SK-N-SH (cell line): ENCODE results near the gene PAQR3. TPM values are rescaled to one million over a fixed set of nuclear protein-coding genes. Genes with fewer than 3 reads are reported as not detected.
"Not testable (repeated sequence)": the region's sequence is repeated elsewhere in the genome, so short reads cannot be mapped to it uniquely, and the experiment has no call there.

Experiments
- CTCF ChIA-PET: fragments of 300-600, 350-600 bp; formaldehyde crosslinking; extraction: SDS; loops from one replicate; lab custom pipeline; 2021; lab: Yijun Ruan, JAX
- POLR2A ChIA-PET: fragments of 350-600 bp; sonication (Branson Sonifier 250); formaldehyde crosslinking; extraction: SDS; loops from one replicate; lab custom pipeline; 2020; ENCODE audit warnings: antibody characterized with exemption, inconsistent platforms; lab: Yijun Ruan, JAX
- DNase-seq: peaks from one replicate; pipeline ENCODE4 v3.0.0; 2012
- H2AFZ ChIP-seq: fragments of 200-600 bp; sonication (generic); 2 replicates; pipeline ENCODE4 v1.8.1; 2016; ENCODE audit warnings: antibody characterized with exemption, mild to moderate bottlenecking, low read depth
- H3F3A ChIP-seq: fragments of 200-600 bp; sonication (generic); replicated peaks from 2 replicates; pipeline ENCODE3; 2016; ENCODE audit warnings: antibody characterized with exemption, mild to moderate bottlenecking; ENCODE audit not compliant: insufficient read depth
- H3K27ac ChIP-seq, 2 experiments: fragments of 200-500 bp in 1 of 2; fragments of 200-600 bp in 1 of 2; sonication (Bioruptor generic) in 1 of 2; sonication (generic), shearing (Covaris generic) in 1 of 2; 2 replicates each; pipeline versions ENCODE4 v1.5.1 to v1.6.1; 2014 to 2016; ENCODE audit warnings: low read depth in 2 of 2, inconsistent platforms in 1 of 2, low read length in 1 of 2, mild to moderate bottlenecking in 1 of 2, mixed read lengths in 1 of 2
- H3K27me3 ChIP-seq: fragments of 200-600 bp; sonication (generic), shearing (Covaris generic); 2 replicates; pipeline ENCODE4 v1.6.1; 2016; ENCODE audit warnings: mixed run types; ENCODE audit not compliant: insufficient read depth
- H3K36me3 ChIP-seq, 2 experiments: fragments of 200-500 bp in 1 of 2; fragments of 200-600 bp in 1 of 2; sonication (Bioruptor generic) in 1 of 2; sonication (generic) in 1 of 2; replicated peaks in 1 of 2; 2 replicates each; pipeline versions ENCODE3 to v1.5.1; 2014 to 2016; ENCODE audit warnings: low read length in 1 of 2, mild to moderate bottlenecking in 1 of 2; ENCODE audit not compliant: insufficient read depth in 2 of 2, control insufficient read depth in 1 of 2
- H3K4me1 ChIP-seq, 2 experiments: fragments of 200-500 bp in 1 of 2; fragments of 200-600 bp in 1 of 2; sonication (Bioruptor generic) in 1 of 2; sonication (generic), shearing (Covaris generic) in 1 of 2; 2 replicates each; pipeline versions ENCODE4 v1.5.1 to v1.6.1; 2014 to 2016; ENCODE audit warnings: low read depth in 1 of 2, low read length in 1 of 2, mixed run types in 1 of 2; ENCODE audit not compliant: insufficient read depth in 2 of 2, control insufficient read depth in 1 of 2
- H3K4me2 ChIP-seq: fragments of 200-600 bp; sonication (generic), shearing (Covaris generic); 2 replicates; pipeline ENCODE4 v1.6.1; 2017; ENCODE audit warnings: mixed run types
- H3K4me3 ChIP-seq, 2 experiments: fragments of 200-500 bp in 1 of 2; fragments of 200-600 bp in 1 of 2; sonication (Bioruptor generic) in 1 of 2; sonication (generic), shearing (Covaris generic) in 1 of 2; 2 replicates each; pipeline versions ENCODE4 v1.5.1 to v1.8.1; 2014 to 2016; ENCODE audit warnings: low read depth in 2 of 2, inconsistent platforms in 1 of 2, low read length in 1 of 2, mild to moderate bottlenecking in 1 of 2, mixed read lengths in 1 of 2, moderate library complexity in 1 of 2
- H3K79me2 ChIP-seq: fragments of 200-600 bp; sonication (generic); 2 replicates; pipeline ENCODE4 v1.8.1; 2017; ENCODE audit warnings: mild to moderate bottlenecking; ENCODE audit not compliant: insufficient read depth
- H3K9ac ChIP-seq: fragments of 200-600 bp; sonication (generic); 2 replicates; pipeline ENCODE4 v1.6.1; 2017; ENCODE audit warnings: mixed run types
- H3K9me2 ChIP-seq: fragments of 200-600 bp; sonication (generic); 2 replicates; pipeline ENCODE4 v1.6.1; 2017; ENCODE audit warnings: mixed run types
- H3K9me3 ChIP-seq: fragments of 200-600 bp; sonication (generic); 2 replicates; pipeline ENCODE4 v1.6.1; 2017; ENCODE audit warnings: mixed run types, mild to moderate bottlenecking, moderate library complexity
- H4K20me1 ChIP-seq: fragments of 200-600 bp; sonication (generic); 2 replicates; pipeline ENCODE4 v1.6.1; 2017; ENCODE audit warnings: mild to moderate bottlenecking, mixed run types; ENCODE audit not compliant: insufficient read depth
- ELF1 ChIP-seq: IDR thresholded peaks from 2 replicates; pipeline ENCODE4 v1.4.0; 2012
- EP300 ChIP-seq, 2 experiments: IDR thresholded peaks; 2 replicates each; pipeline versions ENCODE4 v1.4.0 to v1.6.1; 2012; ENCODE audit warnings: borderline replicate concordance in 1 of 2, low read depth in 1 of 2, low read length in 1 of 2
- FOXJ3 ChIP-seq: sonication (generic); formaldehyde crosslinking; IDR thresholded peaks from 2 replicates; pipeline ENCODE4 v1.5.1; 2020; ENCODE audit warnings: mild to moderate bottlenecking, missing genetic modification reagents
- FOXM1 ChIP-seq: IDR thresholded peaks from 2 replicates; pipeline ENCODE4 v1.4.0; 2012; ENCODE audit warnings: low read depth, mild to moderate bottlenecking
- GATA2 ChIP-seq: sonication (generic); formaldehyde crosslinking; IDR thresholded peaks from 2 replicates; pipeline ENCODE4 v1.5.0; 2020; ENCODE audit warnings: mild to moderate bottlenecking, missing genetic modification reagents
- MXI1 ChIP-seq: IDR thresholded peaks from 2 replicates; pipeline ENCODE4 v1.6.1; 2012; ENCODE audit warnings: mild to moderate bottlenecking, low read depth, low read length, improper control_type of control experiment
- NFIC ChIP-seq: IDR thresholded peaks from 2 replicates; pipeline ENCODE4 v1.4.0; 2012; ENCODE audit warnings: borderline replicate concordance
- RCOR1 ChIP-seq: fragments of 150-350 bp; IDR thresholded peaks from 2 replicates; pipeline ENCODE4 v1.6.1; 2017; ENCODE audit warnings: antibody characterized with exemption, low read length
- RFX5 ChIP-seq: IDR thresholded peaks from 2 replicates; pipeline ENCODE4 v1.6.1; 2012; ENCODE audit warnings: mild to moderate bottlenecking, improper control_type of control experiment, low read length
- SIN3A ChIP-seq: IDR thresholded peaks from 2 replicates; pipeline ENCODE4 v1.6.1; 2012; ENCODE audit warnings: low read depth, mild to moderate bottlenecking, low read length, moderate library complexity, borderline replicate concordance
- SMC3 ChIP-seq: IDR thresholded peaks from 2 replicates; pipeline ENCODE4 v1.6.1; 2012; ENCODE audit warnings: low read depth, low read length, improper control_type of control experiment
- TCF12 ChIP-seq: IDR thresholded peaks from 2 replicates; pipeline ENCODE4 v1.4.0; 2012
- TEAD4 ChIP-seq: IDR thresholded peaks from 2 replicates; pipeline ENCODE4 v1.4.0; 2012; ENCODE audit warnings: mild to moderate bottlenecking, borderline replicate concordance; ENCODE audit not compliant: insufficient read depth
- YY1 ChIP-seq: IDR thresholded peaks from 2 replicates; pipeline ENCODE4 v1.4.0; 2012; ENCODE audit warnings: low read depth, mild to moderate bottlenecking
- WGBS: methylation state at CpG from one replicate; pipeline ENCODE4 v1.1.6; 2017; ENCODE audit warnings: low lambda C conversion rate; 5-methylcytosine and 5-hydroxymethylcytosine counted together
- polyA plus RNA-seq, 3 experiments: library from polyadenylated mRNA; depleted of rRNA; stranded (reverse); fragments of >200 nt; gene quantifications; 2 replicates each; pipeline ENCODE4 v1.2.3, GENCODE V29; 2012
- TF ChIP-seq, protein P1 (sequence below): fragments of 150-350 bp; IDR thresholded peaks from 2 replicates; pipeline ENCODE4 v1.6.1; 2017; ENCODE audit warnings: antibody characterized with exemption, low read length, low read depth, borderline replicate concordance
- TF ChIP-seq, protein P2 (sequence below): IDR thresholded peaks from 2 replicates; pipeline ENCODE4 v1.4.0; 2012; ENCODE audit warnings: low read depth, borderline replicate concordance
- TF ChIP-seq, protein P3 (sequence below): fragments of 150-350 bp; IDR thresholded peaks from 2 replicates; pipeline ENCODE4 v1.6.1; 2016; ENCODE audit warnings: mild to moderate bottlenecking, low read depth, low read length
- TF ChIP-seq, protein P4 (sequence below): IDR thresholded peaks from 2 replicates; pipeline ENCODE4 v1.4.0; 2012; ENCODE audit warnings: low read depth
- TF ChIP-seq, protein P5 (sequence below): IDR thresholded peaks from 2 replicates; pipeline ENCODE4 v1.6.1; 2012; ENCODE audit warnings: mild to moderate bottlenecking, low read depth, low read length, moderate library complexity

The PAQR3 gene
- polyA plus RNA-seq, 1 of the 3 experiments (the other 2 are of a cell fraction) = 10.3 TPM

DNA sequence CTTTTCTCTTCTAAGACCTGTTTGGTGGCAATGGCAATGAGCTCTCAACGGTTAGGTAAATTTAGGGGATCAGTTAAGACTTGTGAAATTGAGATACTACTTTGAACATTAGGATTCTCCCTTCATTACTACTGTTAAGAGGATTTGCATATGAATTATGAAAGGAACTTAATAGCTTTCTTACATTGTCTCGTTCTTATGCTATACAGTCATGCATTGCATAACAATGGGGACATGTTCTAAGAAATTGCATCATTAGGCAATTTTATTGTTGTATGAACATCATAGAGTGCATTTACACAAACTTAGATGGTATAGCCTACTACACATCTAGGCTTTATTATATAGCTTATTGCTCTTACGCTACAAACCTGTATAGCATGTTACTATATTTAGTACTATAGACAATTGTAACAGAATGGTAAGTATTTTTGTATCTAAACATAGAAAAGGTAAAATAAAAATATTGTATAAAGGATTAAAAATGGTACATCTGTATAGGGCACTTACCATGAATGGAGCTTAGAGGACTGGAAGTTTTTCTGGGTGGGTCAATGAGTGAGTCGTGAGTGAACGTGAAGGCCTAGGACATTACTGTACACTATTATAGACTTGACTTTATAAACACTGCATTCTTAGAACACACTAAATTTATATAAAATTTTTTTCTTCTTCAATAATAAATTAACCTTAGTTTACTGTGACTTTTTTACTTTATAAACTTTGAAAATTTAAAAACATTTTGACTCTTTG, 62.5 kb downstream of the PAQR3 start (continued):
- TF ChIP-seq, protein P1, sequence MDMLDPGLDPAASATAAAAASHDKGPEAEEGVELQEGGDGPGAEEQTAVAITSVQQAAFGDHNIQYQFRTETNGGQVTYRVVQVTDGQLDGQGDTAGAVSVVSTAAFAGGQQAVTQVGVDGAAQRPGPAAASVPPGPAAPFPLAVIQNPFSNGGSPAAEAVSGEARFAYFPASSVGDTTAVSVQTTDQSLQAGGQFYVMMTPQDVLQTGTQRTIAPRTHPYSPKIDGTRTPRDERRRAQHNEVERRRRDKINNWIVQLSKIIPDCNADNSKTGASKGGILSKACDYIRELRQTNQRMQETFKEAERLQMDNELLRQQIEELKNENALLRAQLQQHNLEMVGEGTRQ = no peak
- TF ChIP-seq MXI1 (no peak), RCOR1 (no peak), FOXJ3 (CRISPR knock-in tag) (no peak), SMC3 (no peak)
- TF ChIP-seq, protein P2, sequence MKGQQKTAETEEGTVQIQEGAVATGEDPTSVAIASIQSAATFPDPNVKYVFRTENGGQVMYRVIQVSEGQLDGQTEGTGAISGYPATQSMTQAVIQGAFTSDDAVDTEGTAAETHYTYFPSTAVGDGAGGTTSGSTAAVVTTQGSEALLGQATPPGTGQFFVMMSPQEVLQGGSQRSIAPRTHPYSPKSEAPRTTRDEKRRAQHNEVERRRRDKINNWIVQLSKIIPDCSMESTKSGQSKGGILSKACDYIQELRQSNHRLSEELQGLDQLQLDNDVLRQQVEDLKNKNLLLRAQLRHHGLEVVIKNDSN = no peak
- TF ChIP-seq, all 33 proteins: peak for 0

DNA sequence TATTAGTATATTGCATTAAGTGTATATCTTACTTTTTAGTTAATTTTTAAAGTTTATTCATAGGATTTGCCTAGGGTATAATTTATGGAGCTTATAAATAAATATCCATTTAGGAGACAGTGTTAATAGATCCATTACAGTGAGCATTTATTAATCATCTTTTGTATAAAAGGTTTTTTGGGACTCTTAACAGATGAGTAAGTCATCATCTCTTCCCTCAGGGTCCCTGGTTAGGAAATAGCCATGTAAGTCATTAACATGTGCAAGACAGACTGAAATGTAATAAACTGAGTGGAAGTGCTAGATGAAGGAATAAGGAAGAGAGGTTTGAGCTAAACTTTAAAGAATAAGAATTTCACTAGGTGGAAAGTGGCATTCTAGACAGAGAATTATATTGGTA, 69.2 kb downstream of the PAQR3 start:
- Histone ChIP-seq H3K9me2 (no peaks in the 10 kb centered on the region), H3K4me3 (no peak overlapping the region), H2AFZ (no peak overlapping the region), H4K20me1 (no peaks in the 10 kb centered on the region; the same call in 1 of the 2 replicates), H3F3A (peaks cover 4% of the 10 kb centered on the region), H3K36me3 (peaks cover 42 to 57% of the 10 kb centered on the region in 2 experiments), H3K9ac (no peak overlapping the region), H3K79me2 (no peaks in the 10 kb centered on the region), H3K27me3 (no peaks in the 10 kb centered on the region), H3K4me1 (no peaks in the 10 kb centered on the region), H3K27ac (no peak overlapping the region), H3K9me3 (no peaks in the 10 kb centered on the region), H3K4me2 (no peak overlapping the region)
- TF ChIP-seq, protein P1 = no peak
- no peak for TF ChIP-seq TEAD4
- no peak for TF ChIP-seq RFX5
- TF ChIP-seq, protein P3, sequence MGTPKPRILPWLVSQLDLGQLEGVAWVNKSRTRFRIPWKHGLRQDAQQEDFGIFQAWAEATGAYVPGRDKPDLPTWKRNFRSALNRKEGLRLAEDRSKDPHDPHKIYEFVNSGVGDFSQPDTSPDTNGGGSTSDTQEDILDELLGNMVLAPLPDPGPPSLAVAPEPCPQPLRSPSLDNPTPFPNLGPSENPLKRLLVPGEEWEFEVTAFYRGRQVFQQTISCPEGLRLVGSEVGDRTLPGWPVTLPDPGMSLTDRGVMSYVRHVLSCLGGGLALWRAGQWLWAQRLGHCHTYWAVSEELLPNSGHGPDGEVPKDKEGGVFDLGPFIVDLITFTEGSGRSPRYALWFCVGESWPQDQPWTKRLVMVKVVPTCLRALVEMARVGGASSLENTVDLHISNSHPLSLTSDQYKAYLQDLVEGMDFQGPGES = no peak
- no peak for TF ChIP-seq FOXM1
- no peak for TF ChIP-seq TCF12
- TF ChIP-seq SIN3A = no peak
- no peak for TF ChIP-seq EP300 (IDR thresholded peaks at IDR 0.05; ENCODE audit: borderline replicate concordance in 1 of 2, low read depth in 1 of 2, low read length in 1 of 2)
- TF ChIP-seq, protein P4, sequence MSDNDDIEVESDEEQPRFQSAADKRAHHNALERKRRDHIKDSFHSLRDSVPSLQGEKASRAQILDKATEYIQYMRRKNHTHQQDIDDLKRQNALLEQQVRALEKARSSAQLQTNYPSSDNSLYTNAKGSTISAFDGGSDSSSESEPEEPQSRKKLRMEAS = no peak
- TF ChIP-seq, protein P5, sequence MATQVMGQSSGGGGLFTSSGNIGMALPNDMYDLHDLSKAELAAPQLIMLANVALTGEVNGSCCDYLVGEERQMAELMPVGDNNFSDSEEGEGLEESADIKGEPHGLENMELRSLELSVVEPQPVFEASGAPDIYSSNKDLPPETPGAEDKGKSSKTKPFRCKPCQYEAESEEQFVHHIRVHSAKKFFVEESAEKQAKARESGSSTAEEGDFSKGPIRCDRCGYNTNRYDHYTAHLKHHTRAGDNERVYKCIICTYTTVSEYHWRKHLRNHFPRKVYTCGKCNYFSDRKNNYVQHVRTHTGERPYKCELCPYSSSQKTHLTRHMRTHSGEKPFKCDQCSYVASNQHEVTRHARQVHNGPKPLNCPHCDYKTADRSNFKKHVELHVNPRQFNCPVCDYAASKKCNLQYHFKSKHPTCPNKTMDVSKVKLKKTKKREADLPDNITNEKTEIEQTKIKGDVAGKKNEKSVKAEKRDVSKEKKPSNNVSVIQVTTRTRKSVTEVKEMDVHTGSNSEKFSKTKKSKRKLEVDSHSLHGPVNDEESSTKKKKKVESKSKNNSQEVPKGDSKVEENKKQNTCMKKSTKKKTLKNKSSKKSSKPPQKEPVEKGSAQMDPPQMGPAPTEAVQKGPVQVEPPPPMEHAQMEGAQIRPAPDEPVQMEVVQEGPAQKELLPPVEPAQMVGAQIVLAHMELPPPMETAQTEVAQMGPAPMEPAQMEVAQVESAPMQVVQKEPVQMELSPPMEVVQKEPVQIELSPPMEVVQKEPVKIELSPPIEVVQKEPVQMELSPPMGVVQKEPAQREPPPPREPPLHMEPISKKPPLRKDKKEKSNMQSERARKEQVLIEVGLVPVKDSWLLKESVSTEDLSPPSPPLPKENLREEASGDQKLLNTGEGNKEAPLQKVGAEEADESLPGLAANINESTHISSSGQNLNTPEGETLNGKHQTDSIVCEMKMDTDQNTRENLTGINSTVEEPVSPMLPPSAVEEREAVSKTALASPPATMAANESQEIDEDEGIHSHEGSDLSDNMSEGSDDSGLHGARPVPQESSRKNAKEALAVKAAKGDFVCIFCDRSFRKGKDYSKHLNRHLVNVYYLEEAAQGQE = no peak
- TF ChIP-seq YY1 = no peak
- TF ChIP-seq NFIC = no peak
- TF ChIP-seq GATA2 (CRISPR knock-in tag) = no peak
- TF ChIP-seq ELF1 = no peak
- DNase-seq = no peak
- ChIA-PET CTCF (interaction anchor here (1.2 to 1.5 kb wide), 3 partner anchors 225 to 811 kb away, joined by 3 to 6 read pairs (median 5); no protein-coding TSS in a partner anchor), POLR2A (no interaction called here)

DNA sequence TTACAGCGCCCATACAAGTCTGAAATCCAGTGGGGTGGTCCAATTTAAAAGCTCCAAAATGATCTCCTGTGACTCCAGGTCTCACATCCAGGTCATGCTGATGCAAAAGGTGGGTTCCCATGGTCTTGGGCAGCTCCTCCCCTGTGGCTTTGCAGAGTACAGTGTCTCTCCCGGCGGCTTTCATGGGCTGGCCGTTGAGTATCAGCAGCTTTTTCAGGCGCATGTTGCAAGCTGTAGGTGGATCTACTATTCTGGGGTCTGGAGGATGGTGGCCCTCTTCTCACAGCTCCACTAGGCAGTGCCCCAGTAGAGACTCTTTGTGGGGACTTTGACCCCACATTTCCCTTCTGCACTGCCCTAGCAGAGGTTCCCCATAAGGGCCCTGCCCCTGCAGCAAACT, 70.5 kb downstream of the PAQR3 start:
- WGBS = 96% methylated on average over 4 of the region's 5 CpGs
- H3K4me1 ChIP-seq, H3K79me2 ChIP-seq, H3K9me2 ChIP-seq, H3K27ac ChIP-seq, H3K4me2 ChIP-seq, H3K9me3 ChIP-seq, DNase-seq, H2AFZ ChIP-seq, H3K27me3 ChIP-seq, POLR2A ChIA-PET, H3F3A ChIP-seq, H3K4me3 ChIP-seq, H4K20me1 ChIP-seq, H3K9ac ChIP-seq: not testable (repeated sequence)
- peaks cover 35 to 47% of the 10 kb centered on the region in 2 experiments for H3K36me3 ChIP-seq
- CTCF ChIA-PET = interaction anchor here (0.6 to 0.7 kb wide), 2 partner anchors 36 to 350 kb away, joined by 3 read pairs; no protein-coding TSS in a partner anchor
